GM06990 (cell line): ENCODE measurements around the gene KLHL40.

Source experiments
- DNase-seq: peaks from one replicate; pipeline ENCODE4 v3.0.0-alpha.2; 2011; ENCODE audit not compliant: insufficient read length; ENCODE audit errors: extremely low read depth
- H3K27me3 ChIP-seq: replicated peaks from 2 replicates; pipeline ENCODE4 v1.6.0; 2011; ENCODE audit warnings: low read length; ENCODE audit not compliant: control insufficient read depth, insufficient read depth
- H3K36me3 ChIP-seq: 2 replicates; pipeline ENCODE4 v1.5.1; 2011; ENCODE audit warnings: low read length; ENCODE audit not compliant: control insufficient read depth, insufficient read depth
- H3K4me3 ChIP-seq: replicated peaks from 2 replicates; pipeline ENCODE4 v1.5.1; 2011; ENCODE audit warnings: low read depth, mild to moderate bottlenecking, control low read depth, low read length
- TF ChIP-seq, protein P1 (sequence below): IDR thresholded peaks from 2 replicates; pipeline ENCODE4 v1.5.1; 2011; ENCODE audit warnings: low read length, control low read depth, mild to moderate bottlenecking, inconsistent platforms; ENCODE audit not compliant: insufficient read depth, poor library complexity, severe bottlenecking

KLHL40 gene

DNA sequence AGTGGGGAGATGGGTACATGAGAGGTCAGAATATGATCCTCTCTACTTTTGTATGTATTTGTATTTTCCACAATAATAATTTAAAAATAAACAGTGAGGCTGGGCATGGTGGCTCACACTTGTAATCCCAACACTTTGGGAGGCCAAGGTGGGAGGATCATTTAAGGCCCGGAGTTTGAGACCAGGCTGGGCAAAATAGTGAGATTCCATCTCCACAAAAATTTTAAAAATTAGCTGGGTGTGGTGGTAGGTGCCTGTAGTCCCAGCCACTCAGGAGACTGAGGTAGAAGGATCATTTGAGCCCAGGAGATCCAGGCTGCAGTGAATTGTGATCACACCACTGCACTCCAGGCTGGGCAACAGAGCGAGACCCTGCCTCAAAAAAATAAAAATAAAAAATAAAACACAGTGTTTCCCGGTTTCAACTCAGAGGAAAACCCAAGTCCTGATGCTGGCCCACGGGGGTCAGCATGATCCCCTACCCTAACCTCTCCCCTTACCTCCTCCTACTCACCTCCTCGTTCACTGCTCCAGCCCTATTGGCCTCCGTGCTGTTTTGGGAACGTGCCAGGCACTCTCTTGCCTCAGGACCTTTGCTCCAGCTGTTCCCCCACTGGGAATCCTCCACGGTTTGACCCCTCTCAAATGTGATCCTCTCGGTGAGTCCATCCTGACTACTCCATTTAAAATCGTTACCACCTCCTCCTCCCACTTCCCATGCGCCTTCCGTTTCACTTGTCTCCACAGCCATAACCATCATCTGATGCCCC, 2.9 kb upstream of the KLHL40 start:
- no peak for DNase-seq
- TF ChIP-seq, protein P1, sequence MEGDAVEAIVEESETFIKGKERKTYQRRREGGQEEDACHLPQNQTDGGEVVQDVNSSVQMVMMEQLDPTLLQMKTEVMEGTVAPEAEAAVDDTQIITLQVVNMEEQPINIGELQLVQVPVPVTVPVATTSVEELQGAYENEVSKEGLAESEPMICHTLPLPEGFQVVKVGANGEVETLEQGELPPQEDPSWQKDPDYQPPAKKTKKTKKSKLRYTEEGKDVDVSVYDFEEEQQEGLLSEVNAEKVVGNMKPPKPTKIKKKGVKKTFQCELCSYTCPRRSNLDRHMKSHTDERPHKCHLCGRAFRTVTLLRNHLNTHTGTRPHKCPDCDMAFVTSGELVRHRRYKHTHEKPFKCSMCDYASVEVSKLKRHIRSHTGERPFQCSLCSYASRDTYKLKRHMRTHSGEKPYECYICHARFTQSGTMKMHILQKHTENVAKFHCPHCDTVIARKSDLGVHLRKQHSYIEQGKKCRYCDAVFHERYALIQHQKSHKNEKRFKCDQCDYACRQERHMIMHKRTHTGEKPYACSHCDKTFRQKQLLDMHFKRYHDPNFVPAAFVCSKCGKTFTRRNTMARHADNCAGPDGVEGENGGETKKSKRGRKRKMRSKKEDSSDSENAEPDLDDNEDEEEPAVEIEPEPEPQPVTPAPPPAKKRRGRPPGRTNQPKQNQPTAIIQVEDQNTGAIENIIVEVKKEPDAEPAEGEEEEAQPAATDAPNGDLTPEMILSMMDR = no peak
- no peaks in the 10 kb centered on the region for H3K36me3 ChIP-seq
- H3K4me3 ChIP-seq = no peak overlapping the region
- no peaks in the 10 kb centered on the region for H3K27me3 ChIP-seq

DNA sequence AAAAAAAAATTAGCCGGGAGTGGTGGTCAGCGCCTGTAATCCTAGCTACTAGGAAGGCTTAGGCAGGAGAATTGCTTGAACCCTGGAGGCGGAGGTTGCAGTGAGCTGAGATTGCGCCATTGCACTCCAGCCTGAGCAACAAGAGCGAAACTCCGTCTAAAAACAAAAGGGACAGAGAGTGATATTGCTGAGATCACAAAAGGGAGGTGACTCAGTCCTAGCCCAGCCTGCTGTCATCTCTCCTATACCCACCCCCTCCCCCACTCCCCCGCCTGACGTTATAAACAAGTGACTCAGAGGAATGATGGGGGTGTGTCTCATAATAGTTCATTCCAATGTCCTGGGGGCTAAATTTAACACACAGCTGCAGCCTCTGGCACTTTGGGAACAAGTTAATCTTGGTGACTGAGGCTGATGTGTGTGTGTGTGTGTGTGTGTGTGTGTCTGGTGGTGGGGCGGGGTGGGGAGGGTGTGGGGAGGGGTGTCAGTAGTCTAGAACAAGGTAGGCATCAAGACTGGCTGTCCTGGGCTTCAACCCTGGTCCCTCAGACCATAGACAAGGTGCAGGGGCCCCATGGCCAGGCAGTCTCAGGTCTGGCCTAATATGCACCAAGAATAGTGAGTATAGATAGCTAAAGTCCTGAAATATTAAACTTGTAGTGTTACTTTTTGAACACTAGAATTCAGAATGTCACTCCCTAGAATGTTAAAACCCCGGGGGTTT, 1.3 kb upstream of the KLHL40 start:
- Histone ChIP-seq H3K4me3 (no peak overlapping the region), H3K36me3 (no peaks in the 10 kb centered on the region), H3K27me3 (no peaks in the 10 kb centered on the region)
- DNase-seq = no peak
- TF ChIP-seq, protein P1 = no peak

DNA sequence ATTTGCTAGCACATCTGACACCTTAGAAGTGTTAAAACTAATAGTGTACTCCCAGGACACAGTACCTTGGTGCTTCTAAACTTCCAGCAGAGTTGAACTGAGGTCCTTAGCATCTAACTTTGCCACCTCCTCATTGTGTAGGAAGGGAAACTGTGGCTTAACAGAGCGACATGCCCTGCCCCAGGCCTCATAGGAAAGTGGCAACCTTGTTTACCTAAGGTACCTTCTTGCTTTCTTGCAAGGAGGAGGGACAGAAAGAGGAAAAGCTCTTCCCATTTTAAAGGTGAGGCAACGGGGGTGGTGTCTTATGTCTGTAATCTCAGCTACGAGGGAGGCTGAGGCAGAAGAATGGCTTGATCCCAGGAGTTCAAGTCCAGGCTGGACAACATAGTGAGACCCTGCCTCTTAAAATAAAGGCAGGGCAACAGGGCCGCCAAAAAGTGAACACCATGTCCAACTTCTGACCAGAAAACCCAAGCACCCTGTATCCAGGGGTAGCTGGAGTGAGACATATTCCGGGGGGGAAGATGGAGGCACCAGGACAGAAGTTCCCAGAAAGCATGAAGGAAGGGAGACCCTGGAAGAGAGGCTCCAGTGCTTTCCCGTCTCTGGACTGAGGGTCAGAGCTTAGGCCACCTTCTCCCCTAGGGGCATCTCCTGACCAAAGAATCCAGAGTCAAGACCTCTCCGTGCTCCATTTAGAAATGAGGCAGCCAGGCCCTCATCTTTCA, 540 bp upstream of the KLHL40 start:
- Histone ChIP-seq H3K27me3 (no peaks in the 10 kb centered on the region), H3K36me3 (no peaks in the 10 kb centered on the region), H3K4me3 (no peak overlapping the region)
- DNase-seq = no peak
- TF ChIP-seq, protein P1 = no peak

DNA sequence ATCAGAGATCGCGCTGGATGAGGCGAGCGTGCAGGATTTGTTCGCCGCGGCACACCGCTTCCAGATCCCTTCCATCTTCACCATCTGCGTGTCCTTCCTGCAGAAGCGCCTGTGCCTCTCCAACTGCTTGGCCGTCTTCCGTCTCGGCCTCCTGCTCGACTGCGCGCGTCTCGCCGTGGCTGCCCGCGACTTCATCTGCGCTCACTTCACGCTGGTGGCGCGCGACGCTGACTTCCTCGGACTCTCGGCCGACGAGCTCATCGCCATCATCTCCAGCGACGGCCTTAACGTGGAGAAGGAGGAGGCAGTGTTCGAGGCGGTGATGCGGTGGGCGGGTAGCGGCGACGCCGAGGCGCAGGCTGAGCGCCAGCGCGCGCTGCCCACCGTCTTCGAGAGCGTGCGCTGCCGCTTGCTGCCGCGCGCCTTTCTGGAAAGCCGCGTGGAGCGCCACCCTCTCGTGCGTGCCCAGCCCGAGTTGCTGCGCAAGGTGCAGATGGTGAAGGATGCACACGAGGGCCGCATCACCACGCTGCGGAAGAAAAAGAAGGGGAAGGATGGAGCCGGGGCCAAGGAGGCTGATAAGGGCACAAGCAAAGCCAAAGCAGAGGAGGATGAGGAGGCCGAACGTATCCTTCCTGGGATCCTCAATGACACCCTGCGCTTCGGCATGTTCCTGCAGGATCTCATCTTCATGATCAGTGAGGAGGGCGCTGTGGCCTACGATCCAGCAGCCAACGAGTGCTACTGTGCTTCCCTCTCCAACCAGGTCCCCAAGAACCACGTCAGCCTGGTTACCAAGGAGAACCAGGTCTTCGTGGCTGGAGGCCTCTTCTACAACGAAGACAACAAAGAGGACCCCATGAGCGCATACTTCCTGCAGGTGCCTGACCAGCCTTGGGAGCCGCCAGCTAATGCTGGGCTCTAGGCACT, 819 bp downstream of the KLHL40 start:
- no peak for DNase-seq
- H3K36me3 ChIP-seq = no peaks in the 10 kb centered on the region
- TF ChIP-seq, protein P1 = no peak
- no peaks in the 10 kb centered on the region for H3K27me3 ChIP-seq
- H3K4me3 ChIP-seq = no peak overlapping the region
